Activated CD4-positive, alpha-beta memory T cell treated with anti-CD3 and anti-CD28 coated beads for 36 hours (primary cell): Measurements from ENCODE around the gene MRGPRF. TPM values are rescaled to one million over a fixed set of nuclear protein-coding genes. Genes with fewer than 3 reads are reported as not detected.
"Not testable (repeated sequence)": the region's sequence is repeated elsewhere in the genome, so short reads cannot be mapped to it uniquely, and the experiment has no call there.

Source experiments
- CTCF ChIA-PET: fragments of 350-600 bp; sonication (Branson Sonifier 250); formaldehyde crosslinking; loops from one replicate; lab custom pipeline; 2021; ENCODE audit warnings: antibody characterized with exemption, inconsistent platforms; lab: Charles Lee
- POLR2A ChIA-PET: fragments of 350-600 bp; sonication (Branson Sonifier 250); formaldehyde crosslinking; loops from one replicate; lab custom pipeline; 2021; ENCODE audit warnings: antibody characterized with exemption; lab: Charles Lee
- DNase-seq: peaks from one replicate; pipeline ENCODE4 v3.0.0-alpha.2; 2020
- H3K27ac Mint-ChIP-seq: one replicate; pipeline ENCODE4 v1.8.0; 2021; ENCODE audit warnings: mixed read lengths
- H3K27me3 Mint-ChIP-seq: one replicate; pipeline ENCODE4 v1.8.0; 2021; ENCODE audit warnings: mixed read lengths
- H3K36me3 Mint-ChIP-seq: one replicate; pipeline ENCODE4 v1.8.0; 2021; ENCODE audit warnings: mixed read lengths
- H3K4me1 Mint-ChIP-seq: one replicate; pipeline ENCODE4 v1.8.0; 2021; ENCODE audit warnings: low read depth, mixed read lengths
- H3K4me3 Mint-ChIP-seq: one replicate; pipeline ENCODE4 v1.8.0; 2021; ENCODE audit warnings: mild to moderate bottlenecking, mixed read lengths
- H3K9me3 Mint-ChIP-seq: one replicate; pipeline ENCODE4 v1.8.0; 2021; ENCODE audit warnings: mixed read lengths
- intact Hi-C: fragments of 100-400 bp; cut with micrococcal nuclease; formaldehyde crosslinking; loops from one replicate; pipeline ENCODE4 v1.15.1; 2023
- total RNA-seq, 2 experiments: library from RNA; stranded (reverse); gene quantifications; one replicate each; pipeline ENCODE4 v1.2.3, GENCODE V29; 2021

The MRGPRF gene
- total RNA-seq, 2 experiments from 2014 or later, result not detected

DNA sequence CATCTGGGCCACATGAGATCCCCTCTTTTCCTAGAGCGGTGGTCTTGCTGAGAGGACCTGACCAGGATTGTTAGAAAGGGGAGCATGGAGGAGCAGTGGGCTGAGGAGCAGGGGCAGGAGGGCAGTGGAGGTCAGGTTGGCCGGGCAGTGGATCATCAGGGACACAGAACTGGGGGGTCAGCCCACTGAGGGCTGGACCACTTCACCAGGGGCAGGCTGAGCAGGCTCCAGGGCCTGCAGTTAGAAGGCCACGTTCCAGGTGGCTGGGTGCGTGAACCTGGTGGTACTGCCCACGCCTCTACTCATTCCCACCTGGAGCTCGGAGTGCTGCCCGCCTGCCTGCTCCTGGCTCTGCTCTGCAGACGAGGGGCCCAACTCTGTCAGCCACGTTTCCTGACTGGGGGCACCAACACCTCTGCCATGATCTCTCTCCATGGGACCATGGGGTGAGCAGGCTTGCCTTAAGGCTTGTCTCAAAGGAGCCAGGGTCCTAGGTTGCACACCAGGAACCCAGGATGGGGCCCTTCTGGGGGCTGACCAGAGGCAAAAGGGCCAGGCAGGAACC lies 9.7 kb downstream of the MRGPRF start:
- Mint-ChIP-seq H3K4me3 (no peak overlapping the region), H3K4me1 (no peaks in the 10 kb centered on the region), H3K27me3 (peaks cover 3% of the 10 kb centered on the region), H3K27ac (no peak overlapping the region), H3K36me3 (no peaks in the 10 kb centered on the region), H3K9me3 (no peaks in the 10 kb centered on the region)
- DNase-seq, result no peak
- CTCF ChIA-PET, result no interaction called here
- intact Hi-C loops, result no loop called here
- POLR2A ChIA-PET, result no interaction called here

DNA sequence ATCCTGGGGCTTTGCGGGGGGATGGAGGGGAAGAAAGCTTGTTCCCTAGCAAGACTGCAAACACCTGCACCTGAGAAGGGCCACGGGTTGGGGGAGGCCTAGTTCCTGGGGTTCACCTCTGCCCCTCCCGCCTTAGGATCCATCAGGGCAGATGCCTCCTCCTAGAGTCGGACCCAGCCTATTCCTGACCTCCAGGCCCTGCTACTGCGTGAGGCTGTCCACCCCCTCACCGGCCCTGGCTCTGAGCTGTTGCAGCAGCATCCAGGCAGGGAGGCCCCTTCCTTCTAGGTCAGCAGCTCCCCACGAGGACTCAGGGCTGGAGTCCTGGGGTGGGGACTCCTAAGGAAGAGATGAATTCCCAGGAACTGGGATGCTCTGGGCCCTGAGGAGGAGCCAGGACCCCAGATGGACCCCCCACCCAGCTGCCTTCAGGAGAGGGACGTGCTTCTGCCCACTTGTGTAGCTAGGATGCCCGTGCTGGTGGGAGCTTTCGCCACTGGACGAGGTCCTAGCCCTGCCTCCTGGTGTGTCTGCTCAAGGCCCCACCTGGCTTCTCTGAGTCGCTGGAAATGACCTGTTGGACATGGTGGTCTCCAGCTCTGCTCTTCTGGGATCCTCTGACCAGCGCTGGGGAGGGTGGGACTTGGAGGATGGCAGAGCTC lies 10.3 kb downstream of the MRGPRF start:
- Mint-ChIP-seq H3K27me3 (peaks cover 3% of the 10 kb centered on the region), H3K36me3 (no peaks in the 10 kb centered on the region), H3K9me3 (no peaks in the 10 kb centered on the region), H3K4me3 (no peak overlapping the region), H3K4me1 (no peaks in the 10 kb centered on the region), H3K27ac (no peak overlapping the region)
- intact Hi-C loops, result no loop called here
- DNase-seq, result no peak
- POLR2A ChIA-PET, result no interaction called here
- CTCF ChIA-PET, result no interaction called here

DNA sequence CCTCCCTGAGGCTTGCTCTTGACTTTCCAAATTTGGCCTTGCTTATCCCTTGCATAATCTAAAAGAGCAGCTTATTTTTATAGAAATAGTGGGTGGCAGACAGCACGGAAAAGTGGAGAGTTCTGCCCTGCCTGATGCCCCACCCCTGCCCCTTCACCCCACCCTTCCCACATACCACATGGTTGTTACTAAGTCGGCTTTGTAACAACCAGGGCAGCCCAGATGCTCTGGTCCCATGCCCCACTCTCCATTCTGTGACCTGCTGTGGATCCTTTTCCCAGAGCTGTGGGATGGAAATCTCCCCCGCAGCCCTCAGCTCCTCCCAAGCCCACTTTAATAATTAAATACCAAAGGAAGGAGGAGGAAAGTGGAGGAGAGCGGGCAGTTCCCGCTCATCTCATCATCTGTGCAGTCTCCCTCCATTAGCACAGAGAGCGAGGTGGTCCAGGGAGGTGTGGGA lies 10.9 kb downstream of the MRGPRF start:
- POLR2A ChIA-PET, result no interaction called here
- Mint-ChIP-seq H3K9me3 (no peaks in the 10 kb centered on the region), H3K4me3 (no peak overlapping the region), H3K27me3 (peaks cover 3% of the 10 kb centered on the region), H3K36me3 (no peaks in the 10 kb centered on the region), H3K27ac (no peak overlapping the region), H3K4me1 (no peaks in the 10 kb centered on the region)
- CTCF ChIA-PET, result interaction anchor here (0.7 kb wide), 1 partner anchor 41 kb away, joined by 3 read pairs; no protein-coding TSS in a partner anchor
- intact Hi-C loops, result no loop called here
- no peak for DNase-seq

DNA sequence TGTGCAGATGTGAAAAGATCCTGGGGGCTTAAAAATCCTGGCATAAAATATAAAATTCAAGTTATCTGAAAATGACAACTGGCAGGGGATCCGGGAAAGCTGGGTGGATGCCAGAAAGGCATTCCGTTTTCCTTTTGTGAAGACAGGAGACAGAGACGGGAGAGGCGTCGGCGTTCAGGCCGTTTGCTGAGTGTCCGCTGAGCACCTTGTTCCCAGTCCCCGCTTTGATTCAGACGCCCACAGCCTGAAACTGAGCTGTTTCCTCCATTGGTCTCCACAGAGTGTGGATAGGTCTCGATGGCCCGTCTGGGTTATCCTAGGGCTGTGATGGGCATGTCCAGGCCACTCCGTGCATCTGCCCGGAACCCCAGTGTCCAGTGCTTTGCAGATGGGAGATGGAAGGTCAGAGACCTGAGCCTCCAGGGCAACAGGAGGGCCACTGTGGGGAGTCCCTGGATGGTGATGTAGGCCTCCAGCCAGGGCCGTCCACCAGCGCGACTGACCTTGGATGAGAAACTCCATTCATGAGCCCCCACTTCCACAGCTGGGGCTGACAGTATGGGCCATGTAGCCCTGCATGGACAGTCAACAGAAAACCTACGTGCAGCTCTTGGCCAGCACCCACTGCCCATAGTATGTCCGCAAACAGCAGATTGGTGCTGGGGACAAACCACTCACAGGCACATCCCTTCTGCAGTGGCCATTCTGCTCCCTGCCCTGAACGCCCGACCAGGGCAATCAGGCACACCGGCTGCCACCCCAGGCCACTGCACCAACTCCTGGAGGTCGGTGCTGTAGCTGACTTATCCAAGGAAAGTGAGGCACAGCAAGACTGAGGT lies 11.6 kb downstream of the MRGPRF start:
- POLR2A ChIA-PET, result no interaction called here
- H3K27ac Mint-ChIP-seq, result no peak overlapping the region
- CTCF ChIA-PET, result interaction anchor here (0.7 kb wide), 1 partner anchor 41 kb away, joined by 3 read pairs; no protein-coding TSS in a partner anchor

DNA sequence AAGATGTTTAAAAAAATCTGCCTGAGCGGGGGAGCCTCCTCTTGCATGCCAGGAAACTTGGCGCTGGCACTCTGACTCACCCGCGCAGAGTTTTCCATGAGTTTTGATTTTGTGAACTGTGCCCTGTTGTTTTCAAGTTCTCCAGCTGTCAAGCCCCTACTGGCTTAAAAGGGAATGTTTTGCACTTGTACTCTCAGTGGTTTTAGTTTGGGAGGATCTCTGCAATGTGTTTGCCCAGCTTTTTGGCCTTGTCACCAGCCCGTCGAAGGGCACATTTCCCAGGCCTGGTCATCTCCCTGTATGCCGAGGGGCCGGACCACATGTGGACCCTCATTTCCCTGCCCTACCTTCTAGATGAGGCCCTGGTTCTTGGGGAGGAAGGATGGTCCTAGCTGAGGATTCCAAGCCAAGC lies 12.2 kb downstream of the MRGPRF start:
- POLR2A ChIA-PET, result no interaction called here
- intact Hi-C loops, result no loop called here
- Mint-ChIP-seq H3K36me3 (no peaks in the 10 kb centered on the region), H3K4me1 (no peaks in the 10 kb centered on the region), H3K27me3 (peaks cover 3% of the 10 kb centered on the region), H3K27ac (no peak overlapping the region), H3K9me3 (no peaks in the 10 kb centered on the region), H3K4me3 (no peak overlapping the region)
- CTCF ChIA-PET, result no interaction called here
- DNase-seq, result no peak

More for the DNA sequence above, 11.6 kb downstream of the MRGPRF start:
- DNase-seq, result no peak
- no peaks in the 10 kb centered on the region for H3K36me3 Mint-ChIP-seq
- no peaks in the 10 kb centered on the region for H3K9me3 Mint-ChIP-seq
- no peak overlapping the region for H3K4me3 Mint-ChIP-seq
- intact Hi-C loops, result no loop called here
- peaks cover 3% of the 10 kb centered on the region for H3K27me3 Mint-ChIP-seq
- no peaks in the 10 kb centered on the region for H3K4me1 Mint-ChIP-seq

DNA sequence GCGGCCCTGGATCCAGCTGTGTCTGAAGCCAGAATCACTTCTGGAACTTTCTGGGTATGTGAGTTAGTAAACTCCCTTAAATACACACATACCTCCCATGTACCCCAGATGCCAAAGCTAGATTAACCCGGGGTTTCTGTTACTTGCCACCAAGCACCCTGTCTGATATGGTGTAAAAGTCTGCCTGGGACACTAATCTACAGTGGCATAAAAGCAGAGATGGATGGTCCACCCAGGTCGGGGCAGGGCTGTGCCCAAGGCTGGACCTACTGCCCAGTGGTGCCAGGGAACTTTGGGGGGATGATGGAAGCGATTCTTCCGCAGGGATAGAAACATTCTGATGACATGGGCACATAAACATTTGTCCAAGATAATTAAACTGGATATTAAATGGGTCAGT lies 12.7 kb downstream of the MRGPRF start:
- no peaks in the 10 kb centered on the region for H3K4me1 Mint-ChIP-seq
- no peaks in the 10 kb centered on the region for H3K9me3 Mint-ChIP-seq
- no peak overlapping the region for H3K27ac Mint-ChIP-seq
- peaks cover 3% of the 10 kb centered on the region for H3K27me3 Mint-ChIP-seq
- DNase-seq, result no peak
- intact Hi-C loops, result no loop called here
- H3K4me3 Mint-ChIP-seq, result no peak overlapping the region
- ChIA-PET CTCF (no interaction called here), POLR2A (no interaction called here)
- H3K36me3 Mint-ChIP-seq, result no peaks in the 10 kb centered on the region

DNA sequence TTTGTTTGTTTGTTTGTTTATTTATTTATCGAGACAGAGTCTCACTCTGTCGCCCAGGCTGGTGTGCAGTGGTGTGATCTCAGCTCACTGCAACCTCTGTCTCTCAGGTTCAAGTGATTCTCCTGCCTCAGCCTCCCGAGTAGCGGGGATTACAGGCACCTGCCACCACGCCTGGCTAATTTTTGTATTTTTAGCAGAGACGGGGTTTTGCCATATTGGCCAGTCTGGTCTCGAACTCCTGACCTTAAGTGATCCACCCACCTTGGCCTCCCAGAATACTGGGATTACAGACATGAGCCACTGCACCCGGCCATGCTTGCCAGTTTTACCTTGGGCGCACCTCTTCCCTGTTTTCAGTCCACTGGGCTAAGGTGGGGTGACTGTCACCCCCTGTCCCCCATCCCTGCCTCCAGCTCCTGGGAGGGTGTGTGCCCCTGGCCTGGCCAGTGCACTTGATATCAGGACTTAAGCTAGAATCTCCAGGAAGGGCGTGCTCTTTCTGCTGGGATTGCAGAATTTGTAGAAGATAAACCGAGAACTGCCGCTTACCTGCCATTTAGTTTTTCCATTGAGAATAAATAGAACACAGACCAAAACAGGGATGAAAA lies 13.2 kb downstream of the MRGPRF start:
- POLR2A ChIA-PET, intact Hi-C loops, DNase-seq: not testable (repeated sequence)

DNA sequence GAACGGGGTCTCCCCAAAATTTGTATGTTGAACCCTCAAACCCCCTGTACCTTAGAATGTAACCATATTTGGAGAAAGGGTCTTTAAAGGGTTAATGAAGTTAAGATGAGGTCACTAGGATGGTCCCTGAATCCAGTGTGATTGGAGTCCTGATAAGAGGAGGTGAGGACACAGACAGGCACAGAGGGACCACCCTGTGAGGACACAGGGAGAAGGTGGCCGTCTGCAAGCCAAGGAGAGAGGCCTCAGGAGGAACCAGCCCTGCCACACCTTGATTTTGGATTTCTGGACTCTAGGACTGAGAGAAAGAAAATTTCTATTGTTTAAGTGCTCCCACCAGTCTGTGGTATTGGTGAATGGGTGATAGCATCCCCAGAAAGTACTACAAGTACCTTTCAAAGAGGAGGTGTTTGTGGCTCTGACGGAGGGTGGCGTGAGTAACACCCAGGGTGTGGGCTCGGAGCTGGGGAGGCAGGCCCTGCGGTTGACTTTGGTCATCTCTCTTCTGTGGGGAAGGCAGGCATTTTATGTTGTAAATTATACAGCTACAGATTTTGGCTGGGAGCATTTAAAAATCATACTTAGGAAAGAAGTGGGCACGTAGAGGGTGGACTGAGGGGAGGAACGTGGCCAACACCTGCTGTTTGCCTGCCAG lies 13.8 kb downstream of the MRGPRF start:
- Mint-ChIP-seq H3K4me1 (no peaks in the 10 kb centered on the region), H3K9me3 (no peaks in the 10 kb centered on the region), H3K27ac (no peak overlapping the region), H3K4me3 (no peak overlapping the region), H3K36me3 (no peaks in the 10 kb centered on the region), H3K27me3 (no peaks in the 10 kb centered on the region)
- ChIA-PET CTCF (no interaction called here), POLR2A (no interaction called here)
- intact Hi-C loops, result no loop called here
- DNase-seq, result no peak

More for the DNA sequence above, 13.2 kb downstream of the MRGPRF start:
- H3K9me3 Mint-ChIP-seq, H3K27ac Mint-ChIP-seq, H3K4me1 Mint-ChIP-seq, CTCF ChIA-PET, H3K27me3 Mint-ChIP-seq, H3K4me3 Mint-ChIP-seq, H3K36me3 Mint-ChIP-seq: not testable (repeated sequence)

DNA sequence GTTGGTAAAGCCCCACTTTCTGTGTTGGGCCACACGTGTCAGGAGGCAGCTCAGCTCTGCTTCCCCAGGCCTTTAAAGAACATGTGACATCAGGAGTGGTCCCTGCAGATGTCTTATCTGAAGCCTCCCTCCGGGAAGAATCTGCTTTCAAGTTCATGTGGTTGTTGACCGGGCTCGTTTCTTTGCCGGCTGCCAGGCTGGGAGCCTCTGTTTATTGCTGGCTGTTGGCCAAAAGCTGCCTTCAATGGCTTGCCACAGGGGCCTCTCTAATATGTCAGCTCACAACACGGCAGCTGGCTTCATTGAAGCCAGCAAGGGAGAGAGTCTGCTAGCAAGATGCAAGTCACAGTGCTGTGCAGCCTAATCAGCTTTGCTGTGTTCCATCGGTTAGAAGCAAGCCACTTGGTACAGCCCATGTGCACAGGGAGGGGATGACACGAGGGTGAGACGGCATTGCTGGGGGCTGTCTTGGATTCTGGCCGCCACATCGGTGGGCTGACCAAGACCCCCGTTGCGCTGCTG lies 14.6 kb downstream of the MRGPRF start:
- Mint-ChIP-seq H3K27me3 (no peaks in the 10 kb centered on the region), H3K27ac (no peak overlapping the region), H3K4me1 (no peaks in the 10 kb centered on the region), H3K4me3 (no peak overlapping the region), H3K36me3 (no peaks in the 10 kb centered on the region), H3K9me3 (no peaks in the 10 kb centered on the region)
- CTCF ChIA-PET, result no interaction called here
- intact Hi-C loops, result no loop called here
- POLR2A ChIA-PET, result no interaction called here
- no peak for DNase-seq

DNA sequence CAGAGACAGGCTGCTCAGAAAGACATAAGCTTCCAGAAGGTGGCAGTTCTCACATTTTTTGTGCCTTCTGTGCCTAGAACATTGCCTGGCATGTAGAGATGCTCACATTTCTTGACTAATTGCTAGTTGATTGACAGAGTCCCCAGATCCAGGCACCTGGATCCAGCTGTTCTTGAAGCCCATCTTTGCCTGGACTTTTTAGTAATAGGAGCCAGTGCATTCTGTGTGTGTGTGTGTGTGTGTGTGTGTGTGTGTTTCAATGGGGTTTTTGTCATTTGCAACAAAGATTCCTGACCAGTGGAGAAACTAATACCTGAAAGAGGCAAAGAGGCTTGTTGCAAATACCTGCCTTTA lies 15.1 kb downstream of the MRGPRF start:
- ChIA-PET POLR2A (no interaction called here), CTCF (interaction anchor here (0.7 kb wide), 1 partner anchor 389 kb away, joined by 3 read pairs; no protein-coding TSS in a partner anchor)
- intact Hi-C loops, result no loop called here
- no peak for DNase-seq
- no peaks in the 10 kb centered on the region for H3K36me3 Mint-ChIP-seq
- H3K4me1 Mint-ChIP-seq, result no peaks in the 10 kb centered on the region
- H3K4me3 Mint-ChIP-seq, result no peak overlapping the region
- no peaks in the 10 kb centered on the region for H3K9me3 Mint-ChIP-seq
- H3K27me3 Mint-ChIP-seq, result no peaks in the 10 kb centered on the region
- no peak overlapping the region for H3K27ac Mint-ChIP-seq

DNA sequence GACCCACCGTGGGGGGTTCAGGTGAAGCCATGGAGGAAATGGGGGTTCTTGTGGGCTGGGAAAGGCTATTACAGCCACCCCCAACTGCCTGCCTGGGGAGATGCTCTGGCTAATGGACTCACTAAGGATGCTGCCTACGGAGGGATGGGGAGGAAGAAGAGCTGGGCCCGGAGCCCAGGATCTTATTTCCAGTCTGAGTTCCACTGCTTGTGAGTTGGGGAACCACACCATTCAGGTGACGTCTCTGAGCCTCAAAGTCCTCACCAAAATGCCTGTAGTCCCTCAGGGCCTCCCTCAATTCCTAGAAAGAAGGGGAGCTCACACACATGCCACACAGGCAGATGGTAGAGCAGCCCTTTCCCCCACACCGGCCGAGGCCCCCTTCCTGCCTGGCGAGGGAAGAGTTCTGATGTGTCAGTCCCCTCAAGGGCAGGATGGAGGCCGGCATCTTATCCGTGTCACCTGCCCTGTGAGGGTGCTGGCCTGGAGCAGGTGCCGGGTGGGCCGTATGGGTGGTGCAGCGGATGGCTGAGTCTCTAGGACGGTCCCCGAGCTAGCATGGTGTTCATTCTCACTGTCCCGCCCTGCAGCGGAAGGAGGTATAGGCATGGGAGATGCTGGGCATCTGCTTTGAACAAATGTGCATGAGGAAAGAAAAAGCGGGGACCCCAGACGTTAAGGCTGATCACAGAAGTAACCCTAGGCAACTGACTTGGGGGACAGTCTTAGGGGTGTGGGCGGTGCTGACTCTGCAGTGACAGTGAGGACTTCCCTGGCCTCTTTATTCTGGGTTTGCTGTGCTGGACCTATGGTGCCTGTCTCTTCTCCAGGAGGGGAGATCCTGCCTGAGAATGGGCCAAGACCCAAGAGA lies 15.7 kb downstream of the MRGPRF start:
- intact Hi-C loops, result no loop called here
- POLR2A ChIA-PET, result no interaction called here
- Mint-ChIP-seq H3K27ac (no peak overlapping the region), H3K36me3 (no peaks in the 10 kb centered on the region), H3K4me1 (no peaks in the 10 kb centered on the region), H3K27me3 (peaks cover 3% of the 10 kb centered on the region), H3K4me3 (no peak overlapping the region), H3K9me3 (no peaks in the 10 kb centered on the region)
- no peak for DNase-seq
- CTCF ChIA-PET, result interaction anchor here (0.7 kb wide), 1 partner anchor 389 kb away, joined by 3 read pairs; no protein-coding TSS in a partner anchor
